PC-9 (cell line): Measurements from ENCODE around the gene RFPL3. TPM values are rescaled to one million over a fixed set of nuclear protein-coding genes. Genes with fewer than 3 reads are reported as not detected.

Experiments
- BruUV-seq: library from RNA; stranded (reverse); fragments of 400-500 nt; replicated peaks from 2 replicates; lab custom pipeline; 2021; lab: Mats Ljungman, UMichigan
- CTCF ChIA-PET: fragments of 300-600 bp; sonication (Branson Sonifier 250); formaldehyde crosslinking; loops from one replicate; lab custom pipeline; 2022; ENCODE audit warnings: antibody characterized with exemption; lab: Charles Lee
- POLR2A ChIA-PET: fragments of 300-600 bp; sonication (Branson Sonifier 250); formaldehyde crosslinking; loops from one replicate; lab custom pipeline; 2022; ENCODE audit warnings: antibody characterized with exemption; ENCODE audit not compliant: unreplicated experiment; lab: Charles Lee
- DNase-seq, 2 experiments: peaks; one replicate each; pipeline versions ENCODE4 v3.0.0 to v3.0.0-alpha.2; 2015 to 2022; ENCODE audit warnings: mixed read lengths in 1 of 2
- H2AFZ ChIP-seq: fragments of 200-600 bp; sonication (generic); 2 replicates; pipeline ENCODE4 v1.8.1; 2017; ENCODE audit warnings: antibody characterized with exemption
- H3F3A ChIP-seq: fragments of 200-600 bp; sonication (generic); 2 replicates; pipeline ENCODE4 v1.8.1; 2017; ENCODE audit warnings: antibody characterized with exemption, mild to moderate bottlenecking, low read depth; ENCODE audit not compliant: insufficient read depth
- H3K27ac ChIP-seq: fragments of 200-600 bp; sonication (generic); 2 replicates; pipeline ENCODE4 v1.6.1; 2016; ENCODE audit warnings: mixed run types
- H3K27me3 ChIP-seq: fragments of 200-600 bp; sonication (generic); 2 replicates; pipeline ENCODE4 v1.6.1; 2016; ENCODE audit warnings: low read depth, mixed run types; ENCODE audit not compliant: insufficient read depth
- H3K36me3 ChIP-seq: fragments of 200-600 bp; sonication (generic); 2 replicates; pipeline ENCODE4 v1.6.1; 2016; ENCODE audit warnings: low read depth, mixed run types
- H3K4me1 ChIP-seq: fragments of 200-600 bp; sonication (generic); replicated peaks from 2 replicates; pipeline ENCODE4 v1.6.1; 2016; ENCODE audit warnings: mixed run types; ENCODE audit not compliant: insufficient read depth
- H3K4me2 ChIP-seq: fragments of 200-600 bp; sonication (generic); 2 replicates; pipeline ENCODE4 v1.6.1; 2017; ENCODE audit warnings: mixed run types
- H3K4me3 ChIP-seq: fragments of 200-600 bp; sonication (generic); 2 replicates; pipeline ENCODE4 v1.6.1; 2016; ENCODE audit warnings: mixed run types
- H3K79me2 ChIP-seq: fragments of 200-600 bp; sonication (generic); 2 replicates; pipeline ENCODE4 v1.6.1; 2017; ENCODE audit warnings: low read depth, mixed run types
- H3K9me2 ChIP-seq: fragments of 200-600 bp; sonication (generic); 2 replicates; pipeline ENCODE4 v1.8.1; 2017; ENCODE audit warnings: mild to moderate bottlenecking; ENCODE audit not compliant: insufficient read depth
- H3K9me3 ChIP-seq: fragments of 200-600 bp; sonication (generic); 2 replicates; pipeline ENCODE4 v1.8.1; 2016; ENCODE audit warnings: low read depth; ENCODE audit not compliant: insufficient read depth
- H4K20me1 ChIP-seq: fragments of 200-600 bp; sonication (generic); 2 replicates; pipeline ENCODE4 v1.8.1; 2017; ENCODE audit not compliant: insufficient read depth
- EZH2 ChIP-seq: fragments of 200-600 bp; sonication (generic); IDR thresholded peaks from 2 replicates; pipeline ENCODE4 v1.8.0; 2017; ENCODE audit warnings: antibody characterized with exemption, low read depth
- intact Hi-C: fragments of 100-400 bp; cut with micrococcal nuclease; formaldehyde crosslinking; loops from one replicate; pipeline ENCODE4 v1.10.0; 2022; ENCODE audit not compliant: unreplicated experiment
- total RNA-seq: library from RNA; stranded (reverse); gene quantifications from 2 replicates; pipeline ENCODE4 v1.2.3, GENCODE V29; 2021
- TF ChIP-seq, protein P1 (sequence below): fragments of 200-600 bp; sonication (generic); conservative IDR thresholded peaks from 2 replicates; pipeline ENCODE4 v1.6.1; 2017; ENCODE audit warnings: mixed run types, antibody characterized with exemption, mild to moderate bottlenecking, moderate library complexity

Gene RFPL3
- total RNA-seq, 1 experiment from 2014 or later = not detected

DNA sequence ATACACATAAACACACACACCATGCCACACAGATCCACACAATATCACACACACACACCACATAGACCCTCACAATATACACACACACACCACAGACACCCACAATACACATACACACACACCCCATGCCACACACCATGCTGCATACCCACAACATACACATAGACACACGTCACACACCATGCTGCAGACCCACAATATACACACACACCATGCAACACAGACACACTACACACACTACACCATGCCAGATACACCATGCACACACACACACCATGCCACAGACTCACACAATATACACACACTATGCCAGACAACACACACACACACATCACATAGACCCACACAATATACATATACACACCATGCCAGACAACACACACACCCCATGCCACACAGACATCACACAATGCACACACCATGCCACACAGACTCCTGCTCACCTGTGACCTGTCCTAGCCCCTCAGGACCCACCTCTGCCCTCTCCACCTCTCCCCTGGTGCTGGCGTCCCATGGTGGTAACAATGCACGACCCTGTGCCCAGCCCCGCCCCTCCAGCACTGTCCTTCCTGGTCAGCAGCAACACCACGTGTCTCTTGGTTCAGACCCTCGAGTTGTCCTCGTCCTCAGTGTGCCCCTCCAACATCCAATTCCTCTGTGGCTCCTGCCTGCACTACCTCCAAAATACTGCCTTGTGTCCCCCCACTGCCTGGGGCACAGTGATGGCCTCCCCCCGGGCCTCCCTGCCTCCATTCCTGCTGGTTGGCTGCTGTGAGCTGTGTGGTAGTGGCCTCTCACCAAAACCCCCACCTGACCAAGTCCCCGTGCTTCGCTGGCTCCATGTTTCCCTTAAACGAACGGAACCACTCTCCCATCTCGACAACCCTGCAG, 23.7 kb upstream of the RFPL3 start:
- CTCF ChIA-PET = no interaction called here
- POLR2A ChIA-PET = no interaction called here
- H3K9me2 ChIP-seq = no peaks in the 10 kb centered on the region

DNA sequence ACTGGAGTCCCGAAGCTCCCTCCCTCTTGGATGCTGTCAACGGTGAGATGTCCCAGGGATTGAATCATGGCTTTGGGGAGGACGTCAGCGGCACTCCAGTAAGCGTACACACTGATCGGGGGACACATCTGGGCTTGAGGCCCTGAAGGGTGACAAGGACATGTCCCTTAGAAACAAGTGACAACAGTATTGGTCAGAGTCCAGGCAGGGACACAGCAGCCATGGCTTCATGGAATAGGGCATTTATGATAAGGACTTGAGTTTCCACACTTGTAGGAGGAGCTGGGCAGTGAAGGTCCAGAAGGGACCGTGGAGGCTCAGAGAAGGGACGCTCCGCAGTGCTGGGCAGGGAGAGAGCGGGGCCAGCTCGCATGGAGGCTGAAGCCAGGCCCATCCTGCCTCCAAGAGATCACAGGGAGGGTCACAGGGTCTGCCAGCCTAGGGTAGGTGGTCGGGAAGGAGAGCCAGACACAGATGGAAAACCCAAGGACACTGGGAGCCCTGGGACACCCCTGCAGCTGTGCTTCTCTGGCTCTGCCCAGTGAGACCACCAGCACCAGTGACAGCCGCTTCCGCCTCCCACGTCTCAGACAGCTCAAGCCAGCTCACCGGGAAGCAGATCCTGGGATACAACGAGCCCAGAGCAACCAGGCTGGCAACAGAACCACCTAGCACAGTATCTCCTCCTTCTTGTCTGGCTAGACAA, 22.9 kb upstream of the RFPL3 start:
- Histone ChIP-seq H3K4me3 (no peak overlapping the region), H3K27ac (no peak overlapping the region), H3K79me2 (no peaks in the 10 kb centered on the region), H3K9me3 (no peaks in the 10 kb centered on the region), H3F3A (no peaks in the 10 kb centered on the region), H4K20me1 (no peaks in the 10 kb centered on the region), H3K9me2 (no peaks in the 10 kb centered on the region), H3K36me3 (no peaks in the 10 kb centered on the region), H3K4me2 (no peak overlapping the region), H3K27me3 (peaks cover 81% of the 10 kb centered on the region), H2AFZ (no peak overlapping the region), H3K4me1 (no peaks in the 10 kb centered on the region)
- ChIA-PET CTCF (no interaction called here), POLR2A (no interaction called here)
- no TSS peak for BruUV-seq
- DNase-seq = no peak
- intact Hi-C loops = no loop called here
- TF ChIP-seq, protein P1, sequence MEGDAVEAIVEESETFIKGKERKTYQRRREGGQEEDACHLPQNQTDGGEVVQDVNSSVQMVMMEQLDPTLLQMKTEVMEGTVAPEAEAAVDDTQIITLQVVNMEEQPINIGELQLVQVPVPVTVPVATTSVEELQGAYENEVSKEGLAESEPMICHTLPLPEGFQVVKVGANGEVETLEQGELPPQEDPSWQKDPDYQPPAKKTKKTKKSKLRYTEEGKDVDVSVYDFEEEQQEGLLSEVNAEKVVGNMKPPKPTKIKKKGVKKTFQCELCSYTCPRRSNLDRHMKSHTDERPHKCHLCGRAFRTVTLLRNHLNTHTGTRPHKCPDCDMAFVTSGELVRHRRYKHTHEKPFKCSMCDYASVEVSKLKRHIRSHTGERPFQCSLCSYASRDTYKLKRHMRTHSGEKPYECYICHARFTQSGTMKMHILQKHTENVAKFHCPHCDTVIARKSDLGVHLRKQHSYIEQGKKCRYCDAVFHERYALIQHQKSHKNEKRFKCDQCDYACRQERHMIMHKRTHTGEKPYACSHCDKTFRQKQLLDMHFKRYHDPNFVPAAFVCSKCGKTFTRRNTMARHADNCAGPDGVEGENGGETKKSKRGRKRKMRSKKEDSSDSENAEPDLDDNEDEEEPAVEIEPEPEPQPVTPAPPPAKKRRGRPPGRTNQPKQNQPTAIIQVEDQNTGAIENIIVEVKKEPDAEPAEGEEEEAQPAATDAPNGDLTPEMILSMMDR = no peak
- TF ChIP-seq EZH2 = no peak

More for the DNA sequence above, 23.7 kb upstream of the RFPL3 start:
- DNase-seq = no peak
- no peak overlapping the region for H3K27ac ChIP-seq
- no TSS peak for BruUV-seq
- H3K9me3 ChIP-seq = no peaks in the 10 kb centered on the region
- peaks cover 73% of the 10 kb centered on the region for H3K27me3 ChIP-seq
- TF ChIP-seq, protein P1 = no peak
- no peak for TF ChIP-seq EZH2
- H3K36me3 ChIP-seq = no peaks in the 10 kb centered on the region
- no peaks in the 10 kb centered on the region for H3K79me2 ChIP-seq
- no peak overlapping the region for H2AFZ ChIP-seq
- no peaks in the 10 kb centered on the region for H3F3A ChIP-seq
- H3K4me3 ChIP-seq = no peak overlapping the region
- intact Hi-C loops = no loop called here
- no peaks in the 10 kb centered on the region for H4K20me1 ChIP-seq
- H3K4me1 ChIP-seq = no peaks in the 10 kb centered on the region
- H3K4me2 ChIP-seq = no peak overlapping the region

DNA sequence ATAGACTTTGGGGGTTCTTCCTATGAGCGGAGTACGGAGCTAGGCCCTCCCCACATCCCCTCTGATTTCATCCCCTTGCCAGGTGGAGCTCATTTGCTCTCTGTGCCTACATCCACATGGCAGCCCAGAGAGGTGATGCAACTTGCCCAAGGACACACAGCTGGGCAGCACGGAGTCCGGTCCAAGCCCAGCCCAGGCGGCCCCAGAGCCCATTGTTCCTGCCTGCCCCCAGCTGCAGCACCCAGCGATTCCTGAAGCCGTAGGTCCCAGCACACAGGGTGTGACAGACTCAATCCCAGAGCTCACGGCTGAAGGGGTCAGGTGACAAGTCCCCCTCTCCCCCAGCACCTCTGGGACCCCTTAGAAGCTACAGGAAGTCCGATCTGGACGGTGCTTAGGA, 22.2 kb upstream of the RFPL3 start:
- no peak overlapping the region for H3K27ac ChIP-seq
- H3K9me2 ChIP-seq = no peaks in the 10 kb centered on the region
- BruUV-seq = no TSS peak
- no peaks in the 10 kb centered on the region for H3K79me2 ChIP-seq
- H3K9me3 ChIP-seq = no peaks in the 10 kb centered on the region
- POLR2A ChIA-PET = no interaction called here
- peaks cover 88% of the 10 kb centered on the region for H3K27me3 ChIP-seq
- CTCF ChIA-PET = no interaction called here
- intact Hi-C loops = no loop called here
- TF ChIP-seq, protein P1 = no peak
- no peak for TF ChIP-seq EZH2
- H3K36me3 ChIP-seq = no peaks in the 10 kb centered on the region
- no peak overlapping the region for H3K4me2 ChIP-seq
- no peaks in the 10 kb centered on the region for H3K4me1 ChIP-seq
- H3K4me3 ChIP-seq = no peak overlapping the region
- no peak overlapping the region for H2AFZ ChIP-seq
- H4K20me1 ChIP-seq = no peaks in the 10 kb centered on the region
- DNase-seq = no peak
- H3F3A ChIP-seq = no peaks in the 10 kb centered on the region
